Esophagus muscularis mucosa (tissue), 4 donors: ENCODE measurements around the gene DNPH1.

Source experiments
- EP300 ChIP-seq: sonication (generic); formaldehyde crosslinking; IDR thresholded peaks from one replicate; pipeline ENCODE4 v1.6.1; 2017; ENCODE audit warnings: antibody characterized with exemption
- POLR2A ChIP-seq: fragments of 450-650 bp; IDR thresholded peaks from one replicate; pipeline ENCODE4 v1.6.1; 2017; ENCODE audit warnings: antibody characterized with exemption, moderate library complexity, mild to moderate bottlenecking, low read depth
- TF ChIP-seq, protein P1 (sequence below), 3 experiments: fragments of 200-600 bp in 2 of 3; fragments of 450-650 bp in 1 of 3; sonication (generic) in 2 of 3; IDR thresholded peaks; one replicate each; pipeline ENCODE4 v1.5.1; 2017 to 2019; ENCODE audit warnings: antibody characterized with exemption in 3 of 3, mild to moderate bottlenecking in 2 of 3, moderate library complexity in 1 of 3

DNA sequence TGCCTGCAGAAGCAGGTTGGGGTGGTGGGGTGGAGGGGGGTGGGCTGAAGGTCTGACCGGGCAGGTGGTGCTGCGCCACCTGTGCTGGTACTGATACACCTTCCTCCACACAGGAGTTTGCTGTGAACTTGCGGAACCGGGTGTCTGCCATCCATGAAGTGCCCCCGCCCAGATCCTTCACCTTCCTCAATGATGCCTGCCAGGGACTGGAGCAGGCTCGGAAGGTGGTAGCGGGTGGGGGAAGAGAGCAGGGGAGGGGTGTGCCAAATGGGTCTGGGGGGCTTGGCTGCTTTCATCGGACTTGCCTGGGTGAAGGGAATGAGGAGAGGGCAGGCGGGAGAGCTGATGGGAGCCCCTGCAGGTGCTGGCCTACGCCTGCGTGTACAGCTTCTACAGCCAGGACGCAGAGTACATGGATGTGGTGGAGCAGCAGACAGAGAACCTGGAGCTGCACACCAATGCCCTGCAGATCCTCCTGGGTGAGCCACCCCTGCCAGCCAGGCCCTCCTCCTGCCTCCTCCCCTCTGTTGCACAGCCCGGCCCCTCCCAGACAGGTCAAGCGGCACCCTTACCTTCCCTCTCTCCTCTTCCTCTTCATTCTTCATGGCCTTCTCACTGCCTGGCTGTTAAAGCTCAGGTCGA lies 6.7 kb downstream of the DNPH1 start:
- TF ChIP-seq EP300, result no peak
- TF ChIP-seq, protein P1, sequence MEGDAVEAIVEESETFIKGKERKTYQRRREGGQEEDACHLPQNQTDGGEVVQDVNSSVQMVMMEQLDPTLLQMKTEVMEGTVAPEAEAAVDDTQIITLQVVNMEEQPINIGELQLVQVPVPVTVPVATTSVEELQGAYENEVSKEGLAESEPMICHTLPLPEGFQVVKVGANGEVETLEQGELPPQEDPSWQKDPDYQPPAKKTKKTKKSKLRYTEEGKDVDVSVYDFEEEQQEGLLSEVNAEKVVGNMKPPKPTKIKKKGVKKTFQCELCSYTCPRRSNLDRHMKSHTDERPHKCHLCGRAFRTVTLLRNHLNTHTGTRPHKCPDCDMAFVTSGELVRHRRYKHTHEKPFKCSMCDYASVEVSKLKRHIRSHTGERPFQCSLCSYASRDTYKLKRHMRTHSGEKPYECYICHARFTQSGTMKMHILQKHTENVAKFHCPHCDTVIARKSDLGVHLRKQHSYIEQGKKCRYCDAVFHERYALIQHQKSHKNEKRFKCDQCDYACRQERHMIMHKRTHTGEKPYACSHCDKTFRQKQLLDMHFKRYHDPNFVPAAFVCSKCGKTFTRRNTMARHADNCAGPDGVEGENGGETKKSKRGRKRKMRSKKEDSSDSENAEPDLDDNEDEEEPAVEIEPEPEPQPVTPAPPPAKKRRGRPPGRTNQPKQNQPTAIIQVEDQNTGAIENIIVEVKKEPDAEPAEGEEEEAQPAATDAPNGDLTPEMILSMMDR (IDR thresholded peaks at IDR 0.05), result no peak
- TF ChIP-seq POLR2A, result no peak
